Psoas muscle (tissue), 8 donors: ENCODE data around the gene STAMBPL1. TPM values are rescaled to one million over a fixed set of nuclear protein-coding genes. Genes with fewer than 3 reads are reported as not detected.

Experiments used
- ATAC-seq, 4 donors: fragments of 200-7000 bp; cut with Tn5 transposase; one replicate each; pipeline ENCODE4 v1.9.1; 2020; ENCODE audit warnings: moderate library complexity in 3 of 4, mild to moderate bottlenecking in 2 of 4
- DNase-seq, 2 donors: peaks; one replicate each; pipeline ENCODE4 v3.0.0-alpha.2; 2020
- H3K27ac ChIP-seq: fragments of 200-600 bp; one replicate; pipeline ENCODE4 v1.8.0; 2022
- H3K27me3 ChIP-seq, 3 donors: fragments of 200-600 bp in 1 of 3; one replicate each; pipeline versions ENCODE4 v1.6.1 to v1.8.0; 2013 to 2022; ENCODE audit warnings: low read length in 2 of 3, mild to moderate bottlenecking in 2 of 3, moderate library complexity in 1 of 3; ENCODE audit not compliant: insufficient read depth in 3 of 3
- H3K36me3 ChIP-seq, 2 donors: fragments of 200-600 bp in 1 of 2; one replicate each; pipeline versions ENCODE4 v1.6.1 to v1.8.0; 2013 to 2022; ENCODE audit warnings: low read depth in 1 of 2, mild to moderate bottlenecking in 1 of 2, moderate library complexity in 1 of 2; ENCODE audit not compliant: insufficient read depth in 1 of 2
- H3K4me1 ChIP-seq: fragments of 200-600 bp; one replicate; pipeline ENCODE4 v1.8.0; 2022
- H3K4me3 ChIP-seq: fragments of 200-600 bp; one replicate; pipeline ENCODE4 v1.8.0; 2022; ENCODE audit warnings: mild to moderate bottlenecking
- H3K9me3 ChIP-seq: fragments of 200-600 bp; one replicate; pipeline ENCODE4 v1.8.0; 2022
- WGBS, 3 donors: extraction: QIAGEN DNeasy Blood & Tissue Kit; methylation state at CpG; one replicate each; pipeline versions ENCODE4 v1.1.6 to v1.1.7; 2013; 5-methylcytosine and 5-hydroxymethylcytosine counted together
- intact Hi-C, 2 donors: fragments of 100-400 bp; cut with DNase I; formaldehyde crosslinking; loops; one replicate each; pipeline versions ENCODE4 v1.11.0 to v1.14.2; 2022
- polyA plus RNA-seq, 3 donors: library from polyadenylated mRNA; stranded (reverse); fragments of 200-250 nt; gene quantifications; one replicate each; pipeline ENCODE4 v1.2.3, GENCODE V29; 2013
- total RNA-seq, 4 donors: library from RNA; stranded (reverse); fragmentation: NEBNext Ultra II Directional in 2 of 4; extraction: Animal tissue kit (Norgen Biotek cat#: 25700) in 2 of 4; gene quantifications; one replicate each; pipeline versions ENCODE4 v1.2.1 to v1.2.4, GENCODE V29; 2021 to 2023
- TF ChIP-seq, protein P1 (sequence below): fragments of 200-600 bp; IDR thresholded peaks from one replicate; pipeline ENCODE4 v1.8.0; 2022; ENCODE audit warnings: antibody characterized with exemption
- donor health status: healthy with polysubstance abuse.
- donor health status: DM: no; HTN: no; CAD: no; lungs with moderate emphysema.
- donor health status: Bipolar disorder and iron deficiency.
- donor health status: healthy.
- donor health status: DM: yes; HTN: yes; CAD: no.
- donor health status: DM: no; HTN: no; CAD: no.
- donor health status: DM: no; HTN: no; CAD: no.
- donor health status: DM: yes; HTN: yes; CAD: no.

STAMBPL1 gene
- total and polyA plus RNA-seq, 7 donors, result 0.23 to 1.4 (median 0.92) TPM

GRCh38 chr10:88918191-88918905 lies 38.3 kb downstream of the STAMBPL1 start:
- no peak overlapping the region for H3K4me3 ChIP-seq
- TF ChIP-seq, protein P1, sequence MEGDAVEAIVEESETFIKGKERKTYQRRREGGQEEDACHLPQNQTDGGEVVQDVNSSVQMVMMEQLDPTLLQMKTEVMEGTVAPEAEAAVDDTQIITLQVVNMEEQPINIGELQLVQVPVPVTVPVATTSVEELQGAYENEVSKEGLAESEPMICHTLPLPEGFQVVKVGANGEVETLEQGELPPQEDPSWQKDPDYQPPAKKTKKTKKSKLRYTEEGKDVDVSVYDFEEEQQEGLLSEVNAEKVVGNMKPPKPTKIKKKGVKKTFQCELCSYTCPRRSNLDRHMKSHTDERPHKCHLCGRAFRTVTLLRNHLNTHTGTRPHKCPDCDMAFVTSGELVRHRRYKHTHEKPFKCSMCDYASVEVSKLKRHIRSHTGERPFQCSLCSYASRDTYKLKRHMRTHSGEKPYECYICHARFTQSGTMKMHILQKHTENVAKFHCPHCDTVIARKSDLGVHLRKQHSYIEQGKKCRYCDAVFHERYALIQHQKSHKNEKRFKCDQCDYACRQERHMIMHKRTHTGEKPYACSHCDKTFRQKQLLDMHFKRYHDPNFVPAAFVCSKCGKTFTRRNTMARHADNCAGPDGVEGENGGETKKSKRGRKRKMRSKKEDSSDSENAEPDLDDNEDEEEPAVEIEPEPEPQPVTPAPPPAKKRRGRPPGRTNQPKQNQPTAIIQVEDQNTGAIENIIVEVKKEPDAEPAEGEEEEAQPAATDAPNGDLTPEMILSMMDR, result no peak
- WGBS, 3 donors, result 92 to 97% (median 96%) methylated on average over 3 of the region's 3 CpGs
- H3K27me3 ChIP-seq, result no peaks in the 10 kb centered on the region
- no peak overlapping the region for H3K27ac ChIP-seq
- no peaks in the 10 kb centered on the region for H3K36me3 ChIP-seq
- ATAC-seq, result no peak
- intact Hi-C loops, result no loop called here
- no peaks in the 10 kb centered on the region for H3K9me3 ChIP-seq
- H3K4me1 ChIP-seq, result no peaks in the 10 kb centered on the region
- no peak for DNase-seq

DNA sequence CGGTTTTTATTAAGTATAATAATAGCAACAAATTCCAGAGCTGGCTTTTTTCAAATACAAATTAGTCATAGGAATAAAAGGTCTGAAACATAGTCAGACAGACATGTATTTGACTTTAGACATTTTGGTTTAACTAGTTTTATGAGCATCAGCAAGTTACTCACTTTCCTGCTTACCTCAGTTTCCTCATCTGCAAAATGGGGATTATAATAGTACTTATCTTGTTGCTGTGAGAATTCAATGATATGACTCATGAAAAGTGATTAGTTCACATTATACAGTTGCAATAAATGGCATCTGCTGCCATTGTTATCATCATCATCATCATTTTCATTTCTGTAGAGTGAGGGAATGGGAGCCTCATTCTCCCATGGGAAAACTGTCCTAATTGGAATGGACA lies 39.0 kb downstream of the STAMBPL1 start:
- WGBS, 3 donors, result 48 to 62% (median 56%) methylated on average over 1 of the region's 1 CpG
- TF ChIP-seq, protein P1, result no peak
- H3K9me3 ChIP-seq, result no peaks in the 10 kb centered on the region
- H3K27ac ChIP-seq, result no peak overlapping the region
- H3K27me3 ChIP-seq, result no peaks in the 10 kb centered on the region
- no peaks in the 10 kb centered on the region for H3K36me3 ChIP-seq
- intact Hi-C loops, result no loop called here
- H3K4me3 ChIP-seq, result no peak overlapping the region
- no peak for ATAC-seq
- H3K4me1 ChIP-seq, result no peaks in the 10 kb centered on the region
- DNase-seq, result no peak

DNA sequence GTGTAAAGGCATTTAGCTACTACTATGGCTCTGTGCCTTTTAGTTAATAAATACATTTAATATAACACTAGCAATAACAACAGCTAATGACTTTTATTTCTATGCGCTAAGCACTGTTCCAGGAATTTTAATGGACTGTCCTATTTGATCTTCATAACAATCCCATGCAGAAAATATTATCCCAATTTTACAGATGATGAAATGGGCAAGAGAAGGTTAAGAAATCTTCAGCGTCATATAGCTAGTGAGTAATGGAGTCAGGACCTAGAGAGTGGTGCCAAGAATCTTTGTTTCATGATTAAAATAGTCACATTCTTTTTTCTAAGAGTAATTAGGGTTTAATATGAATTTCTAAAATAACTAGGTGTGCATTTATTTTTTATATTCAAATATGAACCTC lies 40.2 kb downstream of the STAMBPL1 start:
- Histone ChIP-seq H3K27me3 (no peaks in the 10 kb centered on the region), H3K27ac (no peak overlapping the region), H3K36me3 (no peaks in the 10 kb centered on the region), H3K4me3 (no peak overlapping the region), H3K9me3 (no peaks in the 10 kb centered on the region), H3K4me1 (no peaks in the 10 kb centered on the region)
- WGBS, 3 donors, result 35 to 39% (median 38%) methylated on average over 2 of the region's 2 CpGs
- intact Hi-C loops, result no loop called here
- TF ChIP-seq, protein P1, result no peak
- DNase-seq (no peak), ATAC-seq (no peak)

- no peak overlapping the region for H3K27ac ChIP-seq
Observed at GRCh38 chr10:88920986-88921593, 41.0 kb downstream of the STAMBPL1 start.

More at GRCh38 chr10:88920986-88921593, 41.0 kb downstream of the STAMBPL1 start:
- WGBS, 3 donors, result 41 to 56% (median 46%) methylated on average over 3 of the region's 3 CpGs
- Histone ChIP-seq H3K9me3 (no peaks in the 10 kb centered on the region), H3K4me1 (peaks cover 3% of the 10 kb centered on the region), H3K36me3 (no peaks in the 10 kb centered on the region), H3K27me3 (no peaks in the 10 kb centered on the region), H3K4me3 (no peak overlapping the region)
- intact Hi-C loops, result no loop called here
- ATAC-seq (no peak), DNase-seq (no peak)
- TF ChIP-seq, protein P1, result no peak
